ENCODE measurements around the gene TSPAN8. TPM values are rescaled to one million over a fixed set of nuclear protein-coding genes. Genes with fewer than 3 reads are reported as not detected.

Gene TSPAN8
- total RNA-seq, 1 experiment from 2014 or later = 0.37 TPM

DNA sequence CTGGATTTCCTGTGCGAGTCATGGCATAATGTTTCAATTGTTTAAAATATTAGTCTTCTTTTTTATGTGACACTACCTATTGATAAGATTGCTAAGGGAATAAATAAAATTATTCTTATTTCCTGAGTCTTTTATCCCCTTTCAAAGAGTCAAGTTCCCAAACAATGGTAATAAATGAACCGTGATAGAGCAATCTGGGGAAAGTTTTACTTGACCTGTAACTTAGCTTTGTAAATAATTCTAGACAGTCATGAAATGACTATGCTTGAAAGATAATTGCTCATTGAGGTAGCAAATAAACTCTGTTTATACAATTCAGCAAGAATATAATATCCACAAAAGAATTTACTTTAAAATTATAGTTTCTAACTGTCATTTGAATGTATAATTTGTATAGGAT is 82.1 kb downstream of the TSPAN8 start:
- Mint-ChIP-seq H3K27me3 (ENCODE audit: low read depth) (no peaks in the 10 kb centered on the region), H3K36me3 (peaks cover 3% of the 10 kb centered on the region), H3K27ac (no peak overlapping the region), H3K4me1 (peaks cover 25% of the 10 kb centered on the region), H3K9me3 (peaks cover 7% of the 10 kb centered on the region), H3K4me3 (no peak overlapping the region)
- DNase-seq (ENCODE audit: low spot score) (no peak), ATAC-seq (no peak)
- TF ChIP-seq FOXP1 (CRISPR knock-in tag; IDR thresholded peaks at IDR 0.05; ENCODE audit: borderline replicate concordance) (no peak), RELA (CRISPR knock-in tag; IDR thresholded peaks at IDR 0.05; ENCODE audit: borderline replicate concordance) (no peak), JUN (CRISPR knock-in tag; IDR thresholded peaks at IDR 0.05) (no peak), OVOL2 (CRISPR knock-in tag; IDR thresholded peaks at IDR 0.05; ENCODE audit: borderline replicate concordance) (no peak), ZNF121 (CRISPR knock-in tag; IDR thresholded peaks at IDR 0.05) (no peak), ZNF671 (CRISPR knock-in tag; IDR thresholded peaks at IDR 0.05) (no peak), ZNF232 (CRISPR knock-in tag; IDR thresholded peaks at IDR 0.05) (no peak), KAT7 (CRISPR knock-in tag; IDR thresholded peaks at IDR 0.05; ENCODE audit: borderline replicate concordance) (no peak), PRRX2 (CRISPR knock-in tag; IDR thresholded peaks at IDR 0.05) (no peak), ZNF396 (CRISPR knock-in tag; IDR thresholded peaks at IDR 0.05; ENCODE audit: borderline replicate concordance) (no peak), ZNF416 (CRISPR knock-in tag; IDR thresholded peaks at IDR 0.05) (no peak)
- TF ChIP-seq, protein P1, sequence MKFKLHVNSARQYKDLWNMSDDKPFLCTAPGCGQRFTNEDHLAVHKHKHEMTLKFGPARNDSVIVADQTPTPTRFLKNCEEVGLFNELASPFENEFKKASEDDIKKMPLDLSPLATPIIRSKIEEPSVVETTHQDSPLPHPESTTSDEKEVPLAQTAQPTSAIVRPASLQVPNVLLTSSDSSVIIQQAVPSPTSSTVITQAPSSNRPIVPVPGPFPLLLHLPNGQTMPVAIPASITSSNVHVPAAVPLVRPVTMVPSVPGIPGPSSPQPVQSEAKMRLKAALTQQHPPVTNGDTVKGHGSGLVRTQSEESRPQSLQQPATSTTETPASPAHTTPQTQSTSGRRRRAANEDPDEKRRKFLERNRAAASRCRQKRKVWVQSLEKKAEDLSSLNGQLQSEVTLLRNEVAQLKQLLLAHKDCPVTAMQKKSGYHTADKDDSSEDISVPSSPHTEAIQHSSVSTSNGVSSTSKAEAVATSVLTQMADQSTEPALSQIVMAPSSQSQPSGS (CRISPR knock-in tag; IDR thresholded peaks at IDR 0.05; ENCODE audit: borderline replicate concordance, low read depth) = no peak
- TF ChIP-seq, protein P2, sequence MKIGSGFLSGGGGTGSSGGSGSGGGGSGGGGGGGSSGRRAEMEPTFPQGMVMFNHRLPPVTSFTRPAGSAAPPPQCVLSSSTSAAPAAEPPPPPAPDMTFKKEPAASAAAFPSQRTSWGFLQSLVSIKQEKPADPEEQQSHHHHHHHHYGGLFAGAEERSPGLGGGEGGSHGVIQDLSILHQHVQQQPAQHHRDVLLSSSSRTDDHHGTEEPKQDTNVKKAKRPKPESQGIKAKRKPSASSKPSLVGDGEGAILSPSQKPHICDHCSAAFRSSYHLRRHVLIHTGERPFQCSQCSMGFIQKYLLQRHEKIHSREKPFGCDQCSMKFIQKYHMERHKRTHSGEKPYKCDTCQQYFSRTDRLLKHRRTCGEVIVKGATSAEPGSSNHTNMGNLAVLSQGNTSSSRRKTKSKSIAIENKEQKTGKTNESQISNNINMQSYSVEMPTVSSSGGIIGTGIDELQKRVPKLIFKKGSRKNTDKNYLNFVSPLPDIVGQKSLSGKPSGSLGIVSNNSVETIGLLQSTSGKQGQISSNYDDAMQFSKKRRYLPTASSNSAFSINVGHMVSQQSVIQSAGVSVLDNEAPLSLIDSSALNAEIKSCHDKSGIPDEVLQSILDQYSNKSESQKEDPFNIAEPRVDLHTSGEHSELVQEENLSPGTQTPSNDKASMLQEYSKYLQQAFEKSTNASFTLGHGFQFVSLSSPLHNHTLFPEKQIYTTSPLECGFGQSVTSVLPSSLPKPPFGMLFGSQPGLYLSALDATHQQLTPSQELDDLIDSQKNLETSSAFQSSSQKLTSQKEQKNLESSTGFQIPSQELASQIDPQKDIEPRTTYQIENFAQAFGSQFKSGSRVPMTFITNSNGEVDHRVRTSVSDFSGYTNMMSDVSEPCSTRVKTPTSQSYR (CRISPR knock-in tag; IDR thresholded peaks at IDR 0.05) = no peak
- TF ChIP-seq, protein P3, sequence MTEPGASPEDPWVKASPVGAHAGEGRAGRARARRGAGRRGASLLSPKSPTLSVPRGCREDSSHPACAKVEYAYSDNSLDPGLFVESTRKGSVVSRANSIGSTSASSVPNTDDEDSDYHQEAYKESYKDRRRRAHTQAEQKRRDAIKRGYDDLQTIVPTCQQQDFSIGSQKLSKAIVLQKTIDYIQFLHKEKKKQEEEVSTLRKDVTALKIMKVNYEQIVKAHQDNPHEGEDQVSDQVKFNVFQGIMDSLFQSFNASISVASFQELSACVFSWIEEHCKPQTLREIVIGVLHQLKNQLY (CRISPR knock-in tag; IDR thresholded peaks at IDR 0.05) = no peak
- TF ChIP-seq, protein P4, sequence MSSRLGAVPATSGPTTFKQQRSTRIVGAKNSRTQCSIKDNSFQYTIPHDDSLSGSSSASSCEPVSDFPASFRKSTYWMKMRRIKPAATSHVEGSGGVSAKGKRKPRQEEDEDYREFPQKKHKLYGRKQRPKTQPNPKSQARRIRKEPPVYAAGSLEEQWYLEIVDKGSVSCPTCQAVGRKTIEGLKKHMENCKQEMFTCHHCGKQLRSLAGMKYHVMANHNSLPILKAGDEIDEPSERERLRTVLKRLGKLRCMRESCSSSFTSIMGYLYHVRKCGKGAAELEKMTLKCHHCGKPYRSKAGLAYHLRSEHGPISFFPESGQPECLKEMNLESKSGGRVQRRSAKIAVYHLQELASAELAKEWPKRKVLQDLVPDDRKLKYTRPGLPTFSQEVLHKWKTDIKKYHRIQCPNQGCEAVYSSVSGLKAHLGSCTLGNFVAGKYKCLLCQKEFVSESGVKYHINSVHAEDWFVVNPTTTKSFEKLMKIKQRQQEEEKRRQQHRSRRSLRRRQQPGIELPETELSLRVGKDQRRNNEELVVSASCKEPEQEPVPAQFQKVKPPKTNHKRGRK (CRISPR knock-in tag; IDR thresholded peaks at IDR 0.05; ENCODE audit: borderline replicate concordance) = no peak
- TF ChIP-seq, protein P5, sequence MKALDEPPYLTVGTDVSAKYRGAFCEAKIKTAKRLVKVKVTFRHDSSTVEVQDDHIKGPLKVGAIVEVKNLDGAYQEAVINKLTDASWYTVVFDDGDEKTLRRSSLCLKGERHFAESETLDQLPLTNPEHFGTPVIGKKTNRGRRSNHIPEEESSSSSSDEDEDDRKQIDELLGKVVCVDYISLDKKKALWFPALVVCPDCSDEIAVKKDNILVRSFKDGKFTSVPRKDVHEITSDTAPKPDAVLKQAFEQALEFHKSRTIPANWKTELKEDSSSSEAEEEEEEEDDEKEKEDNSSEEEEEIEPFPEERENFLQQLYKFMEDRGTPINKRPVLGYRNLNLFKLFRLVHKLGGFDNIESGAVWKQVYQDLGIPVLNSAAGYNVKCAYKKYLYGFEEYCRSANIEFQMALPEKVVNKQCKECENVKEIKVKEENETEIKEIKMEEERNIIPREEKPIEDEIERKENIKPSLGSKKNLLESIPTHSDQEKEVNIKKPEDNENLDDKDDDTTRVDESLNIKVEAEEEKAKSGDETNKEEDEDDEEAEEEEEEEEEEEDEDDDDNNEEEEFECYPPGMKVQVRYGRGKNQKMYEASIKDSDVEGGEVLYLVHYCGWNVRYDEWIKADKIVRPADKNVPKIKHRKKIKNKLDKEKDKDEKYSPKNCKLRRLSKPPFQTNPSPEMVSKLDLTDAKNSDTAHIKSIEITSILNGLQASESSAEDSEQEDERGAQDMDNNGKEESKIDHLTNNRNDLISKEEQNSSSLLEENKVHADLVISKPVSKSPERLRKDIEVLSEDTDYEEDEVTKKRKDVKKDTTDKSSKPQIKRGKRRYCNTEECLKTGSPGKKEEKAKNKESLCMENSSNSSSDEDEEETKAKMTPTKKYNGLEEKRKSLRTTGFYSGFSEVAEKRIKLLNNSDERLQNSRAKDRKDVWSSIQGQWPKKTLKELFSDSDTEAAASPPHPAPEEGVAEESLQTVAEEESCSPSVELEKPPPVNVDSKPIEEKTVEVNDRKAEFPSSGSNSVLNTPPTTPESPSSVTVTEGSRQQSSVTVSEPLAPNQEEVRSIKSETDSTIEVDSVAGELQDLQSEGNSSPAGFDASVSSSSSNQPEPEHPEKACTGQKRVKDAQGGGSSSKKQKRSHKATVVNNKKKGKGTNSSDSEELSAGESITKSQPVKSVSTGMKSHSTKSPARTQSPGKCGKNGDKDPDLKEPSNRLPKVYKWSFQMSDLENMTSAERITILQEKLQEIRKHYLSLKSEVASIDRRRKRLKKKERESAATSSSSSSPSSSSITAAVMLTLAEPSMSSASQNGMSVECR (CRISPR knock-in tag; IDR thresholded peaks at IDR 0.05; ENCODE audit: borderline replicate concordance) = no peak
- TF ChIP-seq, protein P6, sequence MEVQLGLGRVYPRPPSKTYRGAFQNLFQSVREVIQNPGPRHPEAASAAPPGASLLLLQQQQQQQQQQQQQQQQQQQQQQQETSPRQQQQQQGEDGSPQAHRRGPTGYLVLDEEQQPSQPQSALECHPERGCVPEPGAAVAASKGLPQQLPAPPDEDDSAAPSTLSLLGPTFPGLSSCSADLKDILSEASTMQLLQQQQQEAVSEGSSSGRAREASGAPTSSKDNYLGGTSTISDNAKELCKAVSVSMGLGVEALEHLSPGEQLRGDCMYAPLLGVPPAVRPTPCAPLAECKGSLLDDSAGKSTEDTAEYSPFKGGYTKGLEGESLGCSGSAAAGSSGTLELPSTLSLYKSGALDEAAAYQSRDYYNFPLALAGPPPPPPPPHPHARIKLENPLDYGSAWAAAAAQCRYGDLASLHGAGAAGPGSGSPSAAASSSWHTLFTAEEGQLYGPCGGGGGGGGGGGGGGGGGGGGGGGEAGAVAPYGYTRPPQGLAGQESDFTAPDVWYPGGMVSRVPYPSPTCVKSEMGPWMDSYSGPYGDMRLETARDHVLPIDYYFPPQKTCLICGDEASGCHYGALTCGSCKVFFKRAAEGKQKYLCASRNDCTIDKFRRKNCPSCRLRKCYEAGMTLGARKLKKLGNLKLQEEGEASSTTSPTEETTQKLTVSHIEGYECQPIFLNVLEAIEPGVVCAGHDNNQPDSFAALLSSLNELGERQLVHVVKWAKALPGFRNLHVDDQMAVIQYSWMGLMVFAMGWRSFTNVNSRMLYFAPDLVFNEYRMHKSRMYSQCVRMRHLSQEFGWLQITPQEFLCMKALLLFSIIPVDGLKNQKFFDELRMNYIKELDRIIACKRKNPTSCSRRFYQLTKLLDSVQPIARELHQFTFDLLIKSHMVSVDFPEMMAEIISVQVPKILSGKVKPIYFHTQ (CRISPR knock-in tag; IDR thresholded peaks at IDR 0.05) = no peak
- CTCF ChIA-PET = no interaction called here
- POLR2A ChIA-PET = no interaction called here

All from WTC11 (cell line).